Natural killer cell (primary cell): ENCODE measurements around the gene KLHDC8A. TPM values are rescaled to one million over a fixed set of nuclear protein-coding genes. Genes with fewer than 3 reads are reported as not detected.

Experiments
- ATAC-seq, 3 donors: fragments of 150-1000 bp in 2 of 3; fragments of 200-7000 bp in 1 of 3; cut with Tn5 transposase; 1 replicate in 1 of 3; 2 replicates in 2 of 3; pipeline ENCODE4 v1.10.0; 2021; ENCODE audit warnings: mild to moderate bottlenecking in 2 of 3, moderate library complexity in 2 of 3
- DNase-seq, 2 donors: peaks; one replicate each; pipeline versions ENCODE4 v3.0.0 to v3.0.0-alpha.2; 2013 to 2021; ENCODE audit warnings: mixed read lengths in 1 of 2
- H3K27ac ChIP-seq: one replicate; pipeline ENCODE4 v1.5.1; 2013; ENCODE audit warnings: mild to moderate bottlenecking, low read length
- H3K27me3 ChIP-seq: one replicate; pipeline ENCODE4 v1.6.1; 2013; ENCODE audit warnings: low read length; ENCODE audit not compliant: control insufficient read depth, insufficient read depth
- H3K36me3 ChIP-seq: one replicate; pipeline ENCODE4 v1.6.1; 2013; ENCODE audit warnings: low read length; ENCODE audit not compliant: control insufficient read depth, insufficient read depth
- H3K4me1 ChIP-seq: one replicate; pipeline ENCODE4 v1.6.1; 2013; ENCODE audit warnings: low read length; ENCODE audit not compliant: control insufficient read depth, insufficient read depth
- H3K4me3 ChIP-seq: one replicate; pipeline ENCODE4 v1.5.1; 2013; ENCODE audit warnings: low read length
- H3K9me3 ChIP-seq: one replicate; pipeline ENCODE4 v1.6.1; 2013; ENCODE audit warnings: low read length; ENCODE audit not compliant: control insufficient read depth, insufficient read depth
- H3K27ac Mint-ChIP-seq, 2 donors: one replicate each; pipeline ENCODE4 v1.8.0; 2022; ENCODE audit warnings: mild to moderate bottlenecking in 2 of 2, mixed read lengths in 2 of 2, moderate library complexity in 1 of 2
- H3K27me3 Mint-ChIP-seq, 2 donors: one replicate each; pipeline ENCODE4 v1.8.0; 2022; ENCODE audit warnings: low read depth in 2 of 2, mixed read lengths in 2 of 2
- H3K36me3 Mint-ChIP-seq: one replicate; pipeline ENCODE4 v1.8.0; 2022; ENCODE audit warnings: mixed read lengths
- H3K4me1 Mint-ChIP-seq, 2 donors: one replicate each; pipeline ENCODE4 v1.8.0; 2022; ENCODE audit warnings: mixed read lengths in 2 of 2
- H3K4me3 Mint-ChIP-seq: one replicate; pipeline ENCODE4 v1.8.0; 2022; ENCODE audit warnings: mild to moderate bottlenecking, moderate library complexity, mixed read lengths
- H3K9me3 Mint-ChIP-seq, 2 donors: one replicate each; pipeline ENCODE4 v1.8.0; 2022; ENCODE audit warnings: mixed read lengths in 2 of 2
- CTCF ChIP-seq: fragments of 200-600 bp; IDR thresholded peaks from one replicate; pipeline ENCODE4 v1.8.0; 2022; ENCODE audit warnings: antibody characterized with exemption
- WGBS: methylation state at CpG from one replicate; pipeline ENCODE4 v1.1.7; 2013; ENCODE audit warnings: missing lambda C conversion rate; ENCODE audit not compliant: insufficient coverage; 5-methylcytosine and 5-hydroxymethylcytosine counted together
- intact Hi-C: fragments of 100-400 bp; cut with micrococcal nuclease; formaldehyde crosslinking; loops from one replicate; pipeline ENCODE4 v1.14.2; 2022
- total RNA-seq, 4 donors: library from RNA; stranded (reverse); fragments of 120-200 nt in 1 of 4; gene quantifications; one replicate each; pipeline versions ENCODE4 v1.2.3 to v1.2.4, GENCODE V29; 2013 to 2022

KLHDC8A gene
- total RNA-seq, 3 donors from 2014 or later (not counting 1 experiment from before 2014, with no cell fraction given), result not detected

GRCh38 chr1:205286335-205286950, 70.3 kb downstream of the KLHDC8A start:
- H3K36me3 Mint-ChIP-seq, result no peaks in the 10 kb centered on the region
- Histone ChIP-seq H3K27me3 (no peaks in the 10 kb centered on the region), H3K4me1 (peaks cover 83% of the 10 kb centered on the region), H3K4me3 (peak overlapping the region; percentile 26), H3K9me3 (no peaks in the 10 kb centered on the region), H3K27ac (peak overlapping the region; percentile 82), H3K36me3 (no peaks in the 10 kb centered on the region)
- intact Hi-C loops, result loop anchor here (5.0 to 10.0 kb wide), 3 partner anchors 346 to 1962 kb away; partner anchors contain the start of gene ELK4
- DNase-seq, result peak; percentile 73 to 81
- peak overlapping the region; percentile 91 for H3K4me3 Mint-ChIP-seq
- H3K4me1 Mint-ChIP-seq, result peaks cover 65 to 81% of the 10 kb centered on the region in 2 donors
- no peak for TF ChIP-seq CTCF
- WGBS, result 20% methylated on average over 9 of the region's 9 CpGs
- peak overlapping the region; percentile 83 to 99 for H3K27ac Mint-ChIP-seq
- no peak for ATAC-seq
- no peaks in the 10 kb centered on the region for H3K9me3 Mint-ChIP-seq
- no peaks in the 10 kb centered on the region for H3K27me3 Mint-ChIP-seq

Other genes starting within 250 kb of the KLHDC8A start
- gene RBBP5, start 234.9 kb downstream of the KLHDC8A start, total RNA-seq, result 10 to 100 TPM; 13.9 to 18.2 (median 17.8) TPM
- gene DSTYK, start 145.2 kb downstream of the KLHDC8A start, total RNA-seq, result 10 to 100 TPM in 2 of 3 donors, 1 to 10 TPM in 1; 9.9 to 17.5 (median 14.9) TPM
- gene TMCC2, start 129.0 kb downstream of the KLHDC8A start, total RNA-seq, result 1 to 10 TPM in 2 of 3 donors, under 1 TPM in 1; 0.93 to 1.5 (median 1.1) TPM
- gene NUAK2, start 35.2 kb downstream of the KLHDC8A start, total RNA-seq, result 10 to 100 TPM; 17.3 to 21.7 (median 21.5) TPM
- gene LEMD1, start 65.1 kb upstream of the KLHDC8A start, total RNA-seq, result not detected
- under 1 TPM in 2 of 3 donors, not detected in 1; 0.09 to 0.13 TPM for gene BLACAT1, start 99.1 kb upstream of the KLHDC8A start, total RNA-seq
- 1 to 10 TPM; 1.9 to 5.3 (median 4.0) TPM for gene CDK18, start 147.7 kb upstream of the KLHDC8A start, total RNA-seq